GM13977 (cell line): ENCODE results near the gene CRY1.
A peak's percentile ranks its signal among the peaks of the same experiment; 100 is the strongest.

Experiments used
- DNase-seq: peaks from one replicate; pipeline ENCODE4 v3.0.0; 2012; ENCODE audit warnings: low spot score
- CTCF ChIP-seq: IDR thresholded peaks from 2 replicates; pipeline ENCODE4 v1.5.1; 2012; ENCODE audit warnings: mild to moderate bottlenecking, control low read depth; ENCODE audit not compliant: insufficient read depth; ENCODE audit errors: extremely low read depth, missing control alignments
- in situ Hi-C: fragments of 300-500 bp; cut with MboI; formaldehyde crosslinking; loops from one replicate; pipeline ENCODE4 v1.12.0; 2022; ENCODE audit warnings: low sequenced_read_pairs, low pct_unique_long_range_greater_than_20kb, mixed read lengths, inconsistent platforms; ENCODE audit not compliant: unreplicated experiment

CRY1 gene

DNA sequence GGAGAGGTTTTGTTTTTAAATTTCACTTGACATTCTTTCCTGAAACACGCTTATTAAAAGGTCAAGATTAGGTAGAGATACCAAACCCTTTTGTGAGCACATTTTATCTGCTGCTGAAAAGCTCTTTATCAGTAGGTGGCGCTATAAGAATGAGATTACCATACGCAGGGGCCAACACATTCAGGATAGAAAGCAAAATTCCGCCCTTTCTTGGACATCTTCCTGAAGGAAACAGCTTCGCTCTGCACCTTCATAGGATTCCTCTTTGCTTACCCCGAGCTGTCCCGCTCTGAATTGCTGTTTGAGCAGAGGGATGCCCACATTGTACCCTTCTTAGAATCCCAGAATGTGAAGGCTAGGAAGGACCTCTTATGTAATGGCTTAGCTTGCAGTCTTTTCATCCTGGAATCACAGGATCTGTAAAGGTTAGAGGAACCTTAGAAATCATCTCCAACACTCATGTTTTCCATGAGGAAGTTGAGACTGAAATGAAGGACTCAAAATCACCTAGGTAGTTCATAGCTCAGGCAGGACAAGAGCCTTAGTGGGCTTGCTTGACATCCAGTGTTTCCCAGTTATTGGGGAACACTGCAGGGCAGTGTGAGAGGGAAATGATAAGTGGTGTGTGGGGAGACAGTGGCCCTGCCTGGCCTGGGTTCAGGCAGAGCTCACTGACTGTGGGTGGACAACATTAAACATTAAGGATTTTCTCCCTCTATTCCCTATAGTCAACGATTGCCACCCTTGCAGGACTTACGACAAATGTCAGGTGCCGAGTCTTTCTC lies 38.7 kb upstream of the CRY1 start:
- peak; percentile 59 for DNase-seq
- in situ Hi-C loops = loop anchor here (10.0 to 25.0 kb wide), 2 partner anchors 280 to 473 kb away; no protein-coding TSS in a partner anchor
- TF ChIP-seq CTCF = peak; percentile 72

DNA sequence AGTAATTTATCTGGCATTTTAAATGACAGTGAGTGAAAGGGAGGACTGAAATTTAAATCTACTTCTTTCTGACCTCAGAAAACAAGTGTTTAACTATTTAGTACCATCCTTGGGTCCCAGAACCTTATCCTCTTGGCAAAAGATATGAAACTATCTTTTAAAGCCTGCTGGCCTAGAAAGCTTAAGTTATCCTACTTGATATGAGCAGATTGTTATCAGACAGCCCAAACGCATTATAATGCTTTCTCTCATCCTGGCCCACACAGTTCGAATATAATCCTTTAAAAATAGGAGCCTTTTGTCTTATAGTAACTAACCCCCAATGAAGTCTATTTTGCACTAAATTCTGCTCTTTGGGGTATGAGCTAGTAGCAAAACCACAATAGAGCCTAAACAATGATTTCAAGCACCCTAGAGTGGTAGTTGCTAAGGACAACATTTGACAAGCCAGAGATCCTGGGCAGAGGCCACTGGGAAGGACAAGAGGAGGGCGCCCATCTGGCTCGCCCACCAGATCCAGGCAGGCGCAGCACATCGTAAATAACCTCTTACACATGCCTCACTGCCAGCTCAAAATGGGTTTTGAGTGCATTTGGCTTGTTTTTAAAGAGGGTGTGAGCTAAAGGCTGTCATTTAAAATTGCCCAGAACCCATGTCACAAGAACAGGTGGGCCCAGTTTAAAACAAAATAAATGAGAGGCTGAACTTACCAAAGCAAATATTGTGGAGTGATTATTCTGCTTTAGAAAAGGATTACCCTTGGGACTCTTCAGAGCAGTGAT lies 37.7 kb upstream of the CRY1 start:
- in situ Hi-C loops = loop anchor here (10.0 to 25.0 kb wide), 2 partner anchors 281 to 474 kb away; no protein-coding TSS in a partner anchor
- DNase-seq = no peak
- TF ChIP-seq CTCF = no peak

DNA sequence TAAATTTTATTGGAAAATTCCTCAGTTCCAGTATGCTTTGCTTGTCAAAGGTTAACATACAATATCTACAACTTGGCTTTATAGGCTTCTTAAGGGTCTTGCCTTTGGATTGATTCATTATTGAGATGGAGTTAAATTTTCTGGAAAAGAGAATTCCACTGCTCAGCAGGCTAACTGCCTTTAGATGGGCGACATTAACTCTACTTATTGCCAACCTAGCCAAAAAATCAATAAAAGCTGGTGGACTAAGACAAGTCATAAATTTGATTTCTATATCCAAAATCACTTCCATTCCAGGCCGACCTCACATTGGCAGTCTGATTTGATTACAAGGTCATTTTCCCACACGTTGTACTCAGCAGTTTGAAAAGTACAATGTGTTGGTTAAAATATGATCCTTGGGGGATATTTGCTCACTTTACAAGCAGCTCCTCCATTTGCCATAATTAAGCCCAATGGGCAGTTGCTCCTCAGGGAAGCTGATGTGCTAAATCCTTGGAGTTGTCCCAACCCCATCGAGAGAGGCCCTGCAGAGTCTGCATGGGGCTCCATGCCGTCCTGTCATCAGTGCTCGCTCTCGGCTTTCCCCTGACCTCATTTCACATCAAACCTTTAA lies 36.1 kb upstream of the CRY1 start:
- in situ Hi-C loops = loop anchor here (25.0 kb wide), 1 partner anchor 283 kb away; no protein-coding TSS in a partner anchor
- no peak for TF ChIP-seq CTCF
- DNase-seq = no peak

DNA sequence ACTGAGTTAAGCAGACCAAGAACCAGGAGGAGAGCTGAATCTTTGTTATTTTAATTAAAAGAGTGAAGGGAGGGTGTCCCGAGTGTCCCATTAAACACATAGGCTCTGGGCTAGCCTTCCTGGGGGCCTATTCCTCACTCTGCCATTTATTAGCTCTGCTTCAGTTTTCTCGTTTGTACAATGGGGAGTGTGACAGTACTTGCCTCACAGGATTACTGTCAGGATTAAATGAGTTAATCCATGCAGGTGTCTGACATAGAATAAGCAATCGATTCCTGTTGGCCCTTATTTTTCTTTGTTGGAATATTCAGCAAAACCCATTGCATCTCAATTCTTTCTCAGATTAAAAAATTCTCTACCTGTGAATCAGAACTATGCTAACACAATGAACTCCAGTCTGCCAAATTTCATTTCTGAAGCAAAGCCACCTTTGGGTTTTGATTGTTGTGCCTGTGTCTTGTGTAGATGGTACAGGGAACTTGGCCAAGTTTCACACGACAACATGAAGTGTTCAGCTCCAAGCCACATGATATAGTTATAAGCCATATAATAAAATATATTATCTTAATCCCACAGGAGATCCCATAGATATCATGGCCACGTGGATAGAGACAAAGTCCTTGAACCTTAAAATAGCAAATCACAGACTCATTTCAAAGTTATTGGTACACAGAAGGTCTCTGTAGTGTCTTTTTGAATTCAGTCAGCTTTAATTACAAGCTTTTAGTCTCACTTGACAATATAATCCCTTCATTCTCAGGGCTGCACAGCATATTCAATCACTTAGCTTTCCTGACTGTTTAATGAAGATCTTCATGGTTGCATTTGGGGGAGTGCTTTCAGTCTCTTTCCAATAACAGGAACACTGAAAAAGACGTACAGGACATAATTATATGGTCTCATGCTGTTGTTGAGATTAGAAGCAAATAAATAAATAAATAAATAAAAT lies 34.4 kb upstream of the CRY1 start:
- no peak for DNase-seq
- in situ Hi-C loops = loop anchor here (25.0 kb wide), 1 partner anchor 285 kb away; no protein-coding TSS in a partner anchor
- TF ChIP-seq CTCF = no peak

DNA sequence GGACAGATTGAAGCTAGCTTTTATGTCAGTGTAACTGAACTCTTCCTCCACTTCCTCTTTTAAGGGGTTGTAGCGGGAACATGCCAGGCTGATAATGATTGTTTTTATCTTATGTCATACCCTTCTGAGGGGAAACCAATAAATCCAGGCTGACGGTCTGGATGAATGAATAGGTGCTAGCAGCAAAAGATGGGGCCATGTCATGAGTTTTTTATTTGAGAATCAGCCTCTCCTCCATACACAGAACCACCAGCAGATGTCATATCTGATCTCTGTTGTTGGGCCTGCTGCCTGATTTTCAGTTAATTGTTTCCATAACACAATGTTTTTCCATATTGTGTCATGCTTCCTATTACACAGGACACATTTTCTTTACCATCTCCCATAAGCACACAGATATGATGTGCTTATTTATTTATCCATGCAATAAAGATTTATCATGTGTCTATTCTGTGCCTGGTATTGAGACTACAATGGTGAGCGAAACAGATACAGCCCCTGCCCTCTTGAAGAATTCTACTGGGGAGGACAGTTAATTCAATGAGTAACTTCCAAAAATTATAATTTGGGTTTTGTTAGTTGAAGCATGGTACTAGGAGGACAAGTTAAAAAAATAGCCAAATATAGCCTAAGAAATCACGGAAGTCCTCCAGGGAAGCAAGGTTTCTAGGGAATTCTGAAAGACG lies 33.6 kb upstream of the CRY1 start:
- in situ Hi-C loops = loop anchor here (25.0 kb wide), 1 partner anchor 285 kb away; no protein-coding TSS in a partner anchor

More for the DNA sequence above, 33.6 kb upstream of the CRY1 start:
- peak; percentile 18 for TF ChIP-seq CTCF
- DNase-seq = no peak
